ENCODE measurements around the gene FHIT.

Gene FHIT

DNA sequence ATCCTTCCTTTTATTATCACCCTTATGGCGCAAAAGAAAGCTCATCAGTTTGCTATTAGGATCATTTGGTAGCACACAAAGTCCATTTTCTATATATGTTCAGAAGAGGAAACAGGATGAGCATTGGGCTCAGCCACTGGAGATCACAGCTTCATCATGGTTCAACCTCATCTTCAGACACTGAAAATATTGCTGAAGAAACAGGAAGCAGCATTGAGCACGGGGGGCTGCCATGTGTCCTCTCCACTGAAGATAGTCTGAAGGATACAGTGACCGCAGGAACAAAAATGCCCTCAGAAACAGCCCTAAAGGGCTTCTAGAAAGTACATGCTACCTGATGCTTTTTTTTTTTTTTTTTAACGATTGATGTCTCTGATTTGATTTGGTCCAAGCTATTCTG, 1366.2 kb downstream of the FHIT start:
- DNase-seq: no peak

DNA sequence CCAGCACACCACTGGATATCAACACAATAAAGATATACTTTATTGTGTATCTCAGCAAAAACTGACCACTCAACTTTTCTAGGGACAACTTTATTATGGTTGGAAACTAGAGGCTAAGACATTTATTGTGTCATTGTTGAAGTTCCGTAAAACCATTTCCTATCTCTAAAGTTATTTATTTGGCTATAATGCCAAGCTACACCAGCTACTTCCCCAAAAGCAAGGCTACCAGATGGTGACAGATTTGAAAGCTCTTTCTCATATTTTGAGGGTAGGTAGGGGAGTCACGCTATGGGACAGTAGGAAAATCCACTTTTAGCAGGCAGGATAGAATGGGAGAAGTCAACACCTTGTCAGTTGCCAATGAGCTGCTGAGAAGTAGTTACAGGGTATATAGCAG, 1366.8 kb downstream of the FHIT start:
- no peak for DNase-seq

DNA sequence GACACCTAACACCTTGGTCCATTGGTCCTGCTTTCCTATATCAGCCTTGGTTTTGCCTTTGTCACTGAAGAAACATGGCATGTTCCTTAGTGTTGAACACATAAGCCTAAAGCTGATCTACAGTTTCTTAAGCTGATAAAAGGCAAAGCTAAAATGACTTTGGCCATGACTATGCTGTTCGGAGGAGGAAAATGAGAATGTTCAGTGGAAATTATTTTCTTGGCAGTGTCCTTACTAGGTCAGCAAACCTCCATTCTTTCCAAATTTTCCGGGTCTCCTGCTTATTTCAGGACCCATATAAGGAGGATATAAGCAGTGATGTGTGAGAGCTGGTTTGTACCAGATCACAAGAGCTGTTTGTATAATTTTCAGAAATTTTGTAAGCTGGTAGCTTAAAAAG, 1368.5 kb downstream of the FHIT start:
- DNase-seq: no peak

DNA sequence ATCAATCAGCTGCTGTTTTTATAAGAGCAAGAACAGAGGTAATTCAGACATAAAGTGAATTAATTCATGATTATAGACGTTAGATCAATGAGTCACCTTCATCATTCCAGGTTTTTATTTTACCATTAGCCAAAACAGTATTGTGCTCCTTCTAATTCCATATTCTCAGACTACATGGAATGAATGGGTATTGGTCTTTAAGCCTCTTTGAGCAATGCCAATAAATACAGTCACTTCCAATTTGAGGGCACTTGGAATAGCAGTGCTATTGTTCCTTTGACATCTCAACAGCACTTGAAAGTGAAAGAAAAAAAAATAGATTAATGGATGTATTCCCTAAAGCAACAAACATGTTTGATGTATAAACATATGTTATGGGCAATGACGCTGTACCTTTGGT, 1370.5 kb downstream of the FHIT start:
- no peak for DNase-seq

DNA sequence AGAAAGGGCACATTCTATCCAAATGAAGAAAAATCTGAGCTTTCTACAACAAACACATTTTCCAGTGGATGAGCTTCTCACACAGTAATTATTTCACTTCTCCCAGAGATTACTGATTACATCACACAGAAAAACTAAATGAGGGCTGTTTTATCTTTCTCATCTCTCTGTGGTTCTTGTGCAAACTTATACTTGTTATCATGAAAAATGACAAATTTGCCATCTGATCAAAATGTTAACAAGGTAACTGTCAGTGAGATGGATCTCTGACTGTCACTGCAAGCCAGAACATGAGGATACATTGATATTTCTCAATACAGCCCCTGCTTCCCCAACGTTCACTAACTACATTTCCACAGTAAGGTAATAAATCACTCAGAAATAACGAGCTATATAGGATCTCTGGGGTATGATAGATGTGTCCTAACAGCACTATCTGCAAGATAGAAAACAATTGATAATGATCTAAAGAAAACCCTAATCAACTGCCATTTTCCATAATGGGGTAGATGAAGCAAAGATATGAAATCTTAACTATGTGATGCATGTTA, 1372.1 kb downstream of the FHIT start:
- DNase-seq: no peak

DNA sequence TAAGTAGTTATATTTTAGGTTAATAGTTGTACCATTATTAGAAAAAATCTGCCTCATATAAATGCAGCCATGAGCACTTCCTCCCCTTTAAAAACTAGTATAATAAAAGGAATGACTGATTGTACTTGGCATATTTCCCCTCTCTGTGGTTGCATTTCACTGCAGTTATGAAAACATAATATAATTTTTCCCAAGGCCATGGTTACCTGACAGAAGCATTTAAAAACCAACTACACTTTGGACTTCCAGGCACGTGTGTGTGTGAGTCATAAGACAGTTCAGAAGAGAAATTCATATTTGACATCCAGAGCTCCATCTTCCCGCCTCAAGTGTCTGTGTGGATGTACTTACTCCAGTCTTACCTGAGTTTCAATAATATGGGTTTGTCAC, 1373.2 kb downstream of the FHIT start:
- no peak for DNase-seq

DNA sequence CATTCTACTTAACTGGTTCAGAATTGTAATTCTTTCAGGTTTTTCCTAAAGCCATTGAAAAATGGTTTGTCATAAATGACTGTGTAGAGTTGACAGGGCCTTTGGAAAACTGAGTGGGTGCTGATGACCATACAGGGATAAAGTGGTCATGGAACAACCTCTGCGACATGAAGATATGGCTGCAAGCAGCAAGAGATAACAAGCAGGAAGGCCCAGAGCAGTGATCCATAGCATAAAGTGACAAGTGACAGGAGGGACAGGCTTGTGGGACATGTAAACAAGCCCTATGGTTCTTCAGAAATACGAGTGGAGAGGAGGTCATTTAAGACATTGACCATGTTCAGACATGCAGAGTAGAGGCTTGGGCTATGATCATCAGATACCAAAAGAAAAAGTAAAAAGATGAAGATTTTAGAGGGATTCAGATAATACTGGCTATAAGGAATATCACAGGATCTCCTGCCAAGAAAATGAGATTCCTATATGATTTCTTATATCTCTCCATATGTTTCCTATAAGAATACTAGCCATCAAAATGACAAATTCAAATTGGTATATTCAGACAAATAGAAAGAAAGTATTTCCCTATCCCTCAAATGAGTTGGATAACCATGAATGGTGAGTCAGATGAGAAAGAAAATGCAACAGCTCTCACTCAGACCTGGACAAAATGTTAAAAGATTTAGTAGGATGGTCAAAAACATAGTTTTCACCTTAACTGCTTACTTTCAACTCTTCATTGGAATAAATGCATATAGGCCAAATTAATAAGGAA, 1373.8 kb downstream of the FHIT start:
- no peak for DNase-seq

DNA sequence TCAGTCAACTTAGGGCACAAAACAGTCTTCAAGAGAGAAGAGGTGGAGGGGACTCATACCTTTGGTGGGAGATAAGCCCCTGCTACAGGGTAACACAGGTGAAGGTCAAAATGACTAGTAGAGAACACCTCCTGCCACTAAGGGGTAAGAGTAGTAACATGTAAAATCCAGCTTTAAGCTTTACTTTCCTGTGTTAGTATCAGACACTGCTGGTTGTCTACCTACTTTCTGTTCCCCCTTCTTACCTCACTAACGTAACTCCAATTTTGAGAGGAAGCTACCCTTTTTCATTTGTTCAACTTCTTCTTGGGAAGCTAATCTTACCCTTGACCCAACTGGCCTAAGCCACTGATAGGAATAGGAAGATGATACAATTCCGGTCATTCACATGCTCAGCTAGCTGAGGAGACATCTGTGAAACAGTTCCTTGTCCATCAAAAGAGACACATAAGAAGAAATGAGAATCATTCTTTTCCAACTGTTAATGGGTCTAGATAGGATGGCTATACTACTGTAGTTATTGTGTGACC, 1374.7 kb downstream of the FHIT start:
- no peak for DNase-seq

DNA sequence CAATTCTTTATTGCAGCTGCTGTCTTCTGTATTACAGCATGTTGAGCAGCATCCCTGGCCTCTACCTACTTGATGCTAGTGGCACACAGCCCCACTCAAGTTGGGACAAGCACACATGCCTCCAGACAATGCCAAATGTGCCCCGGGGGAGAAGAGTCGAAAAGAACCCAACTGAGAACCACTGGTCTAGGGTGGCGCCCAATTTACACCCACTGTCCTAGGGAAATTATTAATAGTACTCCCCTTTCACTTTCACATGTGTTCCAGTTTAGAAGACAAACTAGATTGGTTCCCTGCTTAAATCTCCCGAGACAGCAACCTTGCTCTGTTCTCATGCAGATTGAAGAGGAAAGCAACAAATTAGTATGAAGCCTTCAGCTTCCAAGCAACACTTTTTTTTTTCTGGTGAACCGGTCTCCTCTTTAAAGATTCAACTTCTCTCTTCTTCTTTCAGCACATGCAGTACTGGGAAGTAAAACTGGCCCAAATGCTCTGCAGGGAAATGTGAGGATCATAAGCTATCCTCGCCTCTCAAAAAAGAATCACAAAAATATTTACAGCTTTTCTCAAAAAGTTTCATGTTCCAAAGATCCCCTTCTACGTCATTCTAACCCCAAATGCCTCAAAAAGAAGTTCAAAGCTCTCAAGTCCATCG, 1377.5 kb downstream of the FHIT start:
- no peak for DNase-seq

DNA sequence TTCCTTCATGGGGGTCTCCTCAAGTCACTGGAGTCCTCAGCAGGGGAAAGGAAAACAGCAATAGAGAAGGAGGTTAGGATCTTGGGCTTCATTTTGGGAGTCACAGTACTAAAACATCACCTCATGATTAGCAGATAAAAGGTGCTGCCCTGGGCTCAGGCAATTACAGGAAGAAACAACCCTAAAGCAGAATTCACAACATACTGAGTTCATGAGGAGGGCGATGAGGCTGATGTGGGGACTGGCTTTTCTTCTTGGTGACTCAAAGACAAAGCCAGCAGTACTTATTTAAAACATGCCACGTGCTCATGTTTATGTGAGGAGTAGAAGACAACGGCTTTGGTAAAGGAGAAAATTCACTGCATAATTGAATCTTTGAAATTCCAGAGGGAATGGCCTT, 1379.1 kb downstream of the FHIT start:
- DNase-seq: no peak

DNA sequence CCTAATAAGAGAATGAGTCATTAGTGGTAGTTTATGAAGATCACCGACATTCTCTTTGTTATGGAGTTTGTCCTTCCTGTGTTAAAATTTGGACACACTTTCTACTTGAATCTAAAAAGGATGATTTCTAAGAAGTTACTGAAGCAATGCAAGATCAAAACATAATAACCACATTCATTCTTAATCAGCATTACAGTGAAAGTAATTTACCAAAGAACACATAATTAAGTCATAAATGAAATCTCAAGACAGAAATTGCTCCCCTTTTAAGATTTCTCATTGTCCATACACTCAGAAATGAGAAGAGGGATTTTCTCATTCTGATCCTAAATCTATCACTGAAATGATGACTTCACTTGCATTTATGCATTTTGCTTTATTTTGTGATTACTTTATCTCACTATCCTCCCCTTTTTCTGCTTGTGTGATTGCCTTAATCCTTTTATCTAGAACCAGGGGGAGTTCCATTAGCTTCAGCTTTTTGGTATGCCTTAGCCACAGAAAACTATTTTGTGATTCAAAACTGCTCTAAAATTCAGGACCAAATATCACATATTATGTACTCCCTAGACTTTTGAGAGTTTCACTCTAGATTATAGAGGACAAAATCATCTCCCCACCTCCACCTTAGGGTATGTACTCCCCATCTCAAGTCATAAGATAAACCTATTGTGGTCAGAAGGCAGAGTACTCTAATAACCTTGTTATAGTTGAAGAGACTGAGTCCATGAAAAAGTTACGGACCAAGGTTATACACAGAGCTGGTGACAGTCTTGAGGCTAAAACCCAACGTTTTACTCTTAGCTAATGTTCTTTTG, 1383.9 kb downstream of the FHIT start:
- no peak for DNase-seq

DNA sequence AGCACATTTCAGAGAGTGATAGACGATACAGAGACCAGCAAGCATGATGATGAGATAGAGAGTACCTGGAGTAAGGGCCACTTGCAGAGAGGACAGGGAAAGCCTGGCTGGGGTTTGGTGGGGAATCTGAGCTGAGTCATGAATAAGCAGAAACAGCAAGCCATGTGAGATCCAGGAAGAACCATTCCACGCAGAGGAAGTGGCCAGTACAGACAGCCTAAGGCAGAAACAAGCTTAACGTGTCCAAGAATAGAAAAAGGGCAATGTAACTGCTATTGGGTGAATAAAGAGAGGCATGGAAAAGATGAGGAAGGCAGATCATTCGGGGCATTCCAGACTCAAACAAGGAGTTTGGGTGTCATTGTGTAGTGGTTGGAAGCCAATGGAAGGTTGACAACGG, 1385.2 kb downstream of the FHIT start:
- no peak for DNase-seq

DNA sequence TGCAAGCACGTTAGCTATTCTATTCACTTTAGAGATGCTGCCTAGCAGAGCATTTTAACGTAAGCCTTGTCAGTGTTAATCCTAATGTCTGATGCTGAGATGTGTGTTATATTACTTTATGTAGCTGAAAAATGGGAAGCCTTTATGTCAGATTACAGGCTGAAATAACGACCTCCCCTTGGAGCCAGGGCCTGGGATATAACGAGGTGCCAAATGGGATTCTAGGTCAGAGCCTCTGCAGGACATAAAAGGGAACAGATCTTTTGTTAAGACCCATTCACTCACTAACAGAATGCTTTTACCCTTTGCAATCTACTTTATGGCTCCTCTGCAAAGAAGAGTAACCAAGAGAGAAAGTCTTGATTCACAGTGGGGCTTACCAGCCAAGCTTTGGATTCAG, 1385.9 kb downstream of the FHIT start:
- no peak for DNase-seq

DNA sequence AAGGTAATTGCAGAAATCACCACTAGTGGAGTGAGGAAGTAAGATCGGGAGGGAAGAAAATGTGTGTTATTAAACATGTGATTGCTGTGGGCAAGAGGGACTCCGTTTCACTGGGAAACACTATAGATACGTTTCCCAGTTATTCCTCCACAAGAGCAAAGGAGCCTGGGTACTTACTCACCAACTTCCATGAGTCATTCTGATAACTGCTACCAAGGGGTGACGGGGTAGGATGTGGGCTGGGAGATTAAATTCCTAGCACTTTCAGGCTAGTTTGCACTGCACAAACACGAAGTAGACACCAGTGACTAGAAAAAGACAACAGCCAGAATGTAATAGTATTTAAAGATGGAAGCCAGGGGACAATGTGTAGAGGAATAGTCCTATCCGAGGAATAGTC, 1388.6 kb downstream of the FHIT start:
- no peak for DNase-seq

DNA sequence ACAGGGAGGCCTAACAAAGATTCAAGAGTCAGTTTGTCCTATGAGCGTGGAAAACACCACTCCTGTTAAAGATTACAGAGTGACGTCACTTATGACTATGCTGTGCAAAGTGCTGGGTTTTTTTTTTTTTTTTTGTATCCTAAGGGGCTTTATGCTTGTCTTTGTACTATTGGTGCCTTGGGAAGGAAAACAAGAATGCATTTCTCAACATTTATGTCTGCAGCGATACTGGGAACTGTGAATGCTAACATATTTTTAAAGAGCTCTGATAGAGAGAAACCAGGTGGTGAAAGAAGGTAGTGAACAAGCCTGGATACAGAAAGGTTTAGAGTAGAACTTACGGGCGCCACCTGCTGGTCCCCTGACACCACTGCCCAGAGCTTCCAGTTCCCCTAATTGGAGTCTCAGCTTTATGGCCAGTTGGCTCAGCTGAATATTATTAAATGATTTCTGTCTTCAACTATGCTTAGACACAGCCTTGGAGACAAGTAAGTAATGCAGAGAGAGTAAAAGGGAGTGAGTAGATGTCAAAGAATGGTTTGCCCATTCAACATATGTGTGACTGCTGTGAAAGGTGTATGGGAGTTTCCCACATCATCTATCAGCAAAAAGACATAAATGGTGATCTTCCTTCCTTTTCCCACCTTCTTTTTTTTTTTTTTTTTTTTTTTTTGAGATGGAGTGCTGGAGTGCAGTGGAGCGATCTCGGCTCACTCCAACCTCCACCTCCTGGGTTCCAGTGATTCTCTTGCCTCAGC, 1393.5 kb downstream of the FHIT start:
- DNase-seq: peak; percentile 63 to 76

DNA sequence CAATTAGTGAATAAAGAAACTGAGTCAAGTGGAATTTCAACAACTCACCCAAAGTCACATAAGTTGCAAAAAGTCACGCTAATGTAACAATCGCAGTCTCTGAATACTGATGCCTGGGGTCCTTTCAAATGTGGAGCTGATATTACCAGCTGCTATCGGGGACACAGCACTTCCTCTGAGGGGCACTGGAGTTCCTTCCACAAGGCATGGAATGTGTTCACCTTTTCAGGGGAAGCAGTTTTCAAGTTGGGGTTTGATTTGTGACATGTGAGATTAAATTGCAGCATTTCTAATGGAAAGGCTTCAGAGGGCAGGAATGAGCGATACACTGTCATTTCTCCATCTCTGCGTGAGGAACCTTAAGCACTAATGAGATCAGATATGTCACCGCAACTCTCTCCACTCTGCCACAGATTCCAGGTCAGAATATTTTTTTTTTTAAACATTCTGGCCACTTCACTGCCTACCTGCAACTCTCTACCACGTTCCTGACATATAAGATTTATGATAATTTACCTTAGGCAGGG, 1394.3 kb downstream of the FHIT start:
- DNase-seq: no peak

DNA sequence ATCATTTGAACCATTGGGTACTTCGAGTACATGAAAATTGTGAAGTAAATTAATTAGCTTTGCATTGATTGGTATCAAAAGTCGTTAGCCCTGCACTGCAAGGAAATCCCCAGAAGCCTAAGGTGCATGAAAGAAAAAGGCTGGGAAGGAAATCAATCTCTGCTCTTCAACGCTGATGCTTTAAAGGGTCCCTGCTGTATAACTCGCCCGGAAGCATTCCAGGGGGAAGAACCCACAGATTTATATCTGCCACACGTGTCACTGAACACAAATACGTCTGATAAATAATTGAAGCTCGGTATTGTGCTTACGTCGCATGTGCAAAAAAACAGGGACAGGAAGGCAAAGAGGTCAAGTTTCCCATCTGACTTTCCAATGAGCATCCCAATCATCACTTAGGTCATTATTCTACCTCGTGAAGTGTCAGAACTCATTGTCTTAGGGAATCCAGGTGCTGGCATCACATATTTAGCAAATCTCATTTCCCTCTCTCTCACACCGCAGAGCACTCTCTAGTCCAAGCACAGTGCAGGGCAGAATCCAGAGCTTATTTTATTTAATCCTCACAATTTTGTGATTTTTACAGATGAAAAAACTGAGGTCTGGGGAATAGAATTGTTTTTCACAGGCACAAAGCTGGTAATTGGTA, 1397.1 kb downstream of the FHIT start:
- DNase-seq: no peak

DNA sequence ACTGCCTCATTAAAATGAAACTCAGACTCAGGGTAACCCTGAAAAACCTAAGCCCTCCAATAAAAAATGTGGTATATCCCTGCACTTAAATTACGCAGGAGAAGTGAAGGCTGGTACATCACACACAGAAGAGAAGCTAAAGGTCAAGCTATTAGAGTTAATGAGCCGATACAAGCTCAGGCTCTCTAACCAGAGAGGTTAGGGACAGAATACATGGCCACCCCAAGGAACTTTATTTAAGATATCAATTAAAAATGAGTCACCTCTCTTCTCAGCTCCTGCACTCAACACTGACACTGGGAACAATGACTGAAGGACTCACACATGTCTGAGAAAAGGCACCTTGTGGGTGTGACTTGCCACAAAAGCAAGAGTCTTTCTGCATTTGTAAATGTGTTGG, 1400.8 kb downstream of the FHIT start:
- DNase-seq: no peak

DNA sequence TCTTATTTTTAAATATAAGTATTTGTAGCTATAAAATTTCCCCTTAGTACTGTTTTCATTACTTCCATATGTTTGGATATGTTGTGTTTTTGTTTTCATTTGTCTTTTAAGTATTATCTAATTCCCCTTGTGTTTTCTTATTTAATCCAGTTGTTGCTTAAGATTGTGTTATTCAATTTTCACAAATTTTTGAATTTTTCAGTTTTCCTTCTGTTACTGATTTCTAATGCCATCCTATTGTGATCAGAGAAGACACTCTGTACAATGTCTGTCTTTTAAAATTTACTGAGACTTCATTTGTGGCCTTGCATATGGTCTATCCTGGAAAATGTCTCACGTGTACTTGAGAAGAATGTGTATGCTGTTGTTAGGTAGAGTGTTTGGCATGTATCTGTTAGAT, 1405.9 kb downstream of the FHIT start:
- DNase-seq: no peak

DNA sequence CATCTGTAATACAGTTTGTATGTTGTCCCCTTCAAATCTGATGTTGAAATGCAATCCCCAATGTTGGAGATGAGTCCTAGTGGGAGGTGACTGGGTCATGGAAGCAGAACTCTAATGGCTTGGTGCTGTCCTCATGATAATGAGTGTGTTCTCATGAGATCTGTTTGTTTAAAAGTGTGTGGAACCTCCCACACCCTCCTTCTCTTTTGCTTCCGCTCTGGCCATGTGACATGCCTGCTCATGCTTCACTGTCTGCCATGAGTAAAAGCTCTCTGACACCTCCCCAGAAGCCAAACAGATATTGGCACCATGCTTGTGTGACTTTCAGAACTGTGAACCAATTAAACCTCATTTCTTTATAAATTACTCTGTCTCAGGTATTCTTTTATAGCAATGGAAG, 1407.4 kb downstream of the FHIT start:
- DNase-seq: no peak

DNA sequence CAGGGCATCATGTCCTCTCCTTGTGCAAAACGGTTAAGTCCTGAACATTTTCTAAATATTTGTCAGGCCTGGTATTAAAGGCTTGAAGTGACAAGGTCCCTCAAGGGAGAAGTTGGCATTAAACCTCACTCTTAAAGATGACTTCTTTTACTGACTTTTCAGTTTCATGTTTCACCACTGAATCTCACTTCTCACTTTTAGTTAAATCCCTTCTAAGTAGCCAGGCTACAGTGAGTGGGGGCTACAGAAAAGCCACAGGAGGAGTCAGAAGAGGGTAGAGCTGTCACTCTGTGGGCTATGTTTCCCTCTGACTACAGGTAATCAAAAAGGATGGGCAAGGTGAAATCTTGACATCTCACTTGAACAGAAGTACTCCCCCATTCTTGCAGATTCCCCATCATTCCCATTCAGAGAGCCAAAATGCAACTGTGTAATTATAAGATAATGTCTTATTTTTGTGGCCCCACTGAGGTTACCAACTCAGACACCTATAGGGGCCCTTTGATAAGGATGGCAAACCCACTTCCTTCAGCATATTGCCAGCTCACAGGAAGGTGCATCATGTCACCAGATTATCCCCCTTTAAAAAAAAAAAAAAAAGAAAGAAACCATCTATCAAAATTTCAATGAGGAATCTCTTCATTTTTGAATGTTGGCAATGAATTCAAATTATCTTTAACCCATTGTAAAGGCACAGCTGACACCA, 1411.3 kb downstream of the FHIT start:
- DNase-seq: no peak
